ENCODE measurements around the gene DENND2A.
"Not testable (repeated sequence)": the region's sequence is repeated elsewhere in the genome, so short reads cannot be mapped to it uniquely, and the experiment has no call there.

Gene DENND2A, protein sequence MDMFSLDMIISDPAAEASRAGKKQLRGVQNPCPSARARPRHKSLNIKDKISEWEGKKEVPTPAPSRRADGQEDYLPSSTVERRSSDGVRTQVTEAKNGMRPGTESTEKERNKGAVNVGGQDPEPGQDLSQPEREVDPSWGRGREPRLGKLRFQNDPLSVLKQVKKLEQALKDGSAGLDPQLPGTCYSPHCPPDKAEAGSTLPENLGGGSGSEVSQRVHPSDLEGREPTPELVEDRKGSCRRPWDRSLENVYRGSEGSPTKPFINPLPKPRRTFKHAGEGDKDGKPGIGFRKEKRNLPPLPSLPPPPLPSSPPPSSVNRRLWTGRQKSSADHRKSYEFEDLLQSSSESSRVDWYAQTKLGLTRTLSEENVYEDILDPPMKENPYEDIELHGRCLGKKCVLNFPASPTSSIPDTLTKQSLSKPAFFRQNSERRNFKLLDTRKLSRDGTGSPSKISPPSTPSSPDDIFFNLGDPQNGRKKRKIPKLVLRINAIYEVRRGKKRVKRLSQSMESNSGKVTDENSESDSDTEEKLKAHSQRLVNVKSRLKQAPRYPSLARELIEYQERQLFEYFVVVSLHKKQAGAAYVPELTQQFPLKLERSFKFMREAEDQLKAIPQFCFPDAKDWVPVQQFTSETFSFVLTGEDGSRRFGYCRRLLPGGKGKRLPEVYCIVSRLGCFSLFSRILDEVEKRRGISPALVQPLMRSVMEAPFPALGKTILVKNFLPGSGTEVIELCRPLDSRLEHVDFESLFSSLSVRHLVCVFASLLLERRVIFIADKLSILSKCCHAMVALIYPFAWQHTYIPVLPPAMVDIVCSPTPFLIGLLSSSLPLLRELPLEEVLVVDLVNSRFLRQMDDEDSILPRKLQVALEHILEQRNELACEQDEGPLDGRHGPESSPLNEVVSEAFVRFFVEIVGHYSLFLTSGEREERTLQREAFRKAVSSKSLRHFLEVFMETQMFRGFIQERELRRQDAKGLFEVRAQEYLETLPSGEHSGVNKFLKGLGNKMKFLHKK

DNA sequence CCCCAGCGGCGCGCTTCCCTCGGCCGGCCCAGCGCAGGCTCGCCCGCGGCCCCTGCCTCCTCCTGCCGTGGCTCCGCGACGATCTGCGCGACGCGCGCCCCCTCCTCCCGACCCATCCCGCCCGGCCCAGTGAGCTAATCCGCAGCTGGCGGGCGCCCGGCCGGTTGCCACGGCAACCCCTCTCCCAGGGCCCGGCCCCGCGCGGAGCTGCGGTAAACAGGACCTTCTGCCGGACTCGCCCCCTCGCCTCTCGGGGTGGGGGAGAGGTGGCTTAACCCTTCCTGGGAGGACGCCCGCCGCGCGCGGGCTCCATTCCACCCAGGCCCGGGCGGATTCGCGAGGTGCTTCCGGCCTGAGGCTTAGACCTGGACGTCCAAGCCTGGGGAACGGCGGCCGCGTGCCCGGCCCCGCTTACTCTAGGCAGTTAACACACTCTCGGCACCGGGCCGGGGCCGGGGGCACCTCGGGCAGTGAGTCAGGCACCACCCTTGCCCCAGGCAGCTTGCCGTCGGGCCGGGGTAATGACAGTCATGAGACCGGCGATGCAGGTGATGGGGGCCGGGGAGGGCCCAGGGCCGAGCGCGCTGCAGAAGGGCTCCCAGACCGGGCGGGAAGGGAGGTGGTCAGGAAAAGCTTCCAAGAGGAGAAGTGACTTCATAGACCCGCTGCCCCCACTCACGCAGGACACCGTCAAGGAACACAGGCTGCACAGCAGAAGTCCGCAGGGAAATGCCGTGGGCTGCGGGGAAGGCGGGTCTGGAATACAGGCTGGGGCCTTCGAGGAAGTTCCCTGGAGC is at the start of gene DENND2A:
DENND2A (minus strand) TSS at position 87 of the 797 bp plus-strand sequence. CDS start 38,416 bp downstream, outside the sequence.
- DNase-seq: peak in 1 of 2 donors; percentile 7

GRCh38 chr7:140689199-140690152 is 48.9 kb upstream of the DENND2A start:
- no peak for DNase-seq

GRCh38 chr7:140688341-140688740 is 47.7 kb upstream of the DENND2A start:
- no peak for DNase-seq

- DNase-seq: no peak
These were observed 46.3 kb upstream of the DENND2A start for GRCh38 chr7:140686921-140687320.

- no peak for DNase-seq
These were observed 44.9 kb upstream of the DENND2A start for GRCh38 chr7:140685407-140686087.

DNA sequence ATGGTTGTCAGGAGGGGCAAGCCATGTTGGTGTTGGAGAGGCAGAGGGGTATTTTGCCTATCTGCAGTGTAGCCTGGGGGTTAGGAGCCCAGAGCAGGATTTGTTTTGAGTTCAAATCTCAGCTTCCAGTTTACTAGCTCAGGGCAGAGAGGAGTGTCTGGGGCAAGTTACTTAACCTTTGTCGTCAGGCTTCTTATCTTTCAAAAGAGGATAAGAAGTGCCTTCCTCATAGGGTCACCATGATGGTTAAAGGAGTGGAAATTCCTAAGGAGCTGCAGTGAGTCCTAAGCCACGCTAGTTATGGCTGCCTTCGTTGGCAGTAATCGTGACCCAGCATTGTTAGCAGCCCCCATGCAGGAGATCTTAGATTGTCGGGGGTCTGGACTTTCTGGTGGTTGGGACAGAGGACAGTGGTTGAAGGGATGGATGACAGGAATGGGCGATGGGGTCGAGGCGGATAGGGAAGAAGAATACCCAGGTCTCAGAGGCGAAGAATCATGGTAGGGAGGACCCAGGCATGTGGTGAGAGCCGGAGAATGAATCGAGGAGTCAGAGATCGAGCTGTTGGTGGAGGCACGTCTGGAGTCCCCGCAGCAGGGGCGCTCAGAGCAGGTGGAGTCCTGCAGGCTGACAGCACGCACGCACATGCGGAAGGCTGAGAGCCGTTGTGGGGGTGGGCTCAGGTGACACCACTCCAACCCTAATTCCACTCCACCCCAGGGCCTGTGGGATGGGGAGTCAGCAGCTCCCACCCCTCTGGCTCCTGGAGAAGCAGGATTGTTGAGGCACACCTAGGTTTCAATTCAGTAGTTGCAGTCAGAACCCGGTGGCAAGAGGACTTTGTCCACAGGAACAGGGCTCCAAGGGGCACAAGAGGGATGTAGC is 43.7 kb upstream of the DENND2A start:
- no peak for DNase-seq

DNA sequence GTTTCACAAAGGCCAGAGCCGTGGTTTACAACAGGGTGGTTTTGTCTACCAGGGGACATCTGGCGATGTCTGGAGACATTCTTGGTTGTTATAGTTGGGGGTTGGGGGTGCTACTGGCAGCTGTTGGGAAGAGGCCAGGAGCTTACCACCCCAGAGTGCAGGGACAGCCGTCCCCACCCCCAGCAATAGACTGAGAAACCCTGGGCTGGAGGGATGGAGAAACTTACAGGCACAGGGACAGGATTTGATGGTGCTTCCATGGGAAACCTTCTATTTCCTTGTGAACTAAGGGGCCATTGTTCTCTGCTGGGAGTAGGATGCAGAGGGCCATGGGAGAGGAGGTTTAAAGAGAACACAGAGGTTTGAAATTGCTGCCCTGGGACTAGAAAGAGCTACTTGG is 43.0 kb upstream of the DENND2A start:
- no peak for DNase-seq

- DNase-seq: no peak
These were observed 41.2 kb upstream of the DENND2A start for GRCh38 chr7:140681766-140682165.

DNA sequence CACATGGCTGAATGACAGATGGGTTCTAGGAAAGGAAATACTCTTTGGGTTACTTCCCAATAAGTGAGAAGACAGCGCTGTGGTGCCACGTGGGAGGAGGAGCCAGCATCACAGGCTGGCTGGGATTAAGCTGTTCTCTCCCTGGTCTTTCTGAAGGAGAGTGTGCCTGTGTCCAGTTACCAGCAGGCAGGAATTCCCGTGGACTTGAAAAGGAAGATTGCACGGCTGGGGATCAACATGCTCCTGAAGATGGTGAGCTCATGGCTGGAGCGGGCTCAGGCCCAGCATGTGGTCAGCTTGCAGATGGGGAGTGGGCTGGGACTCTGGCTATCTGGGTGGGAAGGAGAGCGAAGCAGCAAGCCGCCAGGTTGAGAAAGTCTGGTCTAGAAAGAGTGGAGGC is 40.3 kb upstream of the DENND2A start:
- DNase-seq: no peak

DNA sequence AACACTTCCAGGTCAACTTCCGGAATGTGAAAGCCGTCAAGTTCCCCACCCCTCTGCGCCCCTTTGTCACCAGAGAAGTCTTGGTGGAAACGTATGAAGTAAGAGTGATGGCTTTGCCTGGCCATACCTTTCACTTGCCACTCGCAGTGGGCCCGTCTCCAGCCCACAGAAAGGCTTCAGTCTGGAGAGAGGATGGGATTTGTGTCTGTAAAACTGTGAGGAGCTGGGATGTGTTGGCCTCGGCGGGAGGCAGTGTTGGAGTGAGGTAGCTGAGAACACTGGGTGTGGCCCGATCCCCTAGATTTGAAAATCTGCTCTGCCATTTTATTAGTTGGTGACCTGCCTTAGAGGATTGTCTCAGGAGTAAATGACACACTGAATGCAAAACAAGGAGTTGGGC is 38.6 kb upstream of the DENND2A start:
- DNase-seq: no peak

GRCh38 chr7:140678816-140679130 is 38.2 kb upstream of the DENND2A start:
- DNase-seq: no peak

- DNase-seq: no peak
These were observed 37.6 kb upstream of the DENND2A start for GRCh38 chr7:140678081-140678815.

DNA sequence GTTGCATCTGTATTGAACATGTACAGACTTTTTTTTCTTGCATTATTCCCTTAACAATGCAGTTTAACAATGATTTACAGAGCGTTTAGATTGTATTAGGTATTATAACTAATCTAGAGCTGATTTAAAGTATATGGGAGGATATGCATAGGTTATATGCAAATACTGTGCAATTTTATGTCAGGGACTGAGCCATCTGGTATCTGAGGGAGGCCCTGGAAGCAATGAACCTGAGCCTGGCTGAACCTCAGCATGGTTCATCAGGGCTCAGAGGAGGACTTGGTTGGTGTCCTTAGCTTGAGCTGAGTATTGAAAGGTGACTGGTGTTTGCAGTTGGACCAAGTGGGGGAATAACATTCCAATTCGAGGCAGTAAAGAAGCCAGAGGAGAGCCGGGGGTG is 36.9 kb upstream of the DENND2A start:
- no peak for DNase-seq

DNA sequence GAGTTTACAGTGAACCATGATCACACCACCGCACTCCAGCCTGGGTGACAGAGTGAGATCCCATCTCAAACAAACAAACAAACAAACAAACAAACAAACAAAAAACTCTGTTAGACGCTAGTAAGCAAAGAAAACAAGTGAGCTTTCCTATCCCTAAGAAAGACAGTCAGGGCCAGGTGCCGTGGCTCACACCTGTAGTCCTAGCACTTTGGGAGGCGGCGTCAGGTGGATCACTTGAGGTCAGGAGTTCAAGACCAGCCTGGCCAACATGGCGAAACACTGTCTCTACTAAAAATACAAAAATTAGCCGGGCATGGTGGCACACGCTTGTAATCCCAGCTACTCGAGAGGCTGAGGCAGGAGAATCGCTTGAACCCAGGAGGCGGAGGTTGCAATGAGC is 36.3 kb upstream of the DENND2A start:
- DNase-seq: not testable (repeated sequence)

GRCh38 chr7:140676306-140676705 is 35.7 kb upstream of the DENND2A start:
- peak in 1 of 2 donors; percentile 41 for DNase-seq

DNA sequence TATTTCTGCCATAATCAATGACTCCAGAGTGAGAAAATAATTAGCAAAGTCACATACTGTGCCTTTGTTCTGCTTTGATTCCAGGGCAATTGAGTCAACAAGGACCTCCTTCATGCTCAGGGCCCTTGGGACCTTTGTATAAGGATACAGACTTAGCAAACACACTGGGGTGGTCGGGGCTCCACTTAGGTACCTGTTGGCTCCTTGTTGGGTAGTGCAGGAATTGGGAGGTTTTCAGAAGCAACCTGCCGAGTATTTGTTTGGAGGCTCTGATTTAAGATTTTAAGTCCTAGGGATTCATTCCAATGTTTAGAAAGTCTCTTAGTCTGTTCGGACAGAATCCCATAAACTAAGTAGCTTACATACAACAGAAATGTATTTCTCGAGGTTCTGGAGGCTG is 35.1 kb upstream of the DENND2A start:
- no peak for DNase-seq

DNA sequence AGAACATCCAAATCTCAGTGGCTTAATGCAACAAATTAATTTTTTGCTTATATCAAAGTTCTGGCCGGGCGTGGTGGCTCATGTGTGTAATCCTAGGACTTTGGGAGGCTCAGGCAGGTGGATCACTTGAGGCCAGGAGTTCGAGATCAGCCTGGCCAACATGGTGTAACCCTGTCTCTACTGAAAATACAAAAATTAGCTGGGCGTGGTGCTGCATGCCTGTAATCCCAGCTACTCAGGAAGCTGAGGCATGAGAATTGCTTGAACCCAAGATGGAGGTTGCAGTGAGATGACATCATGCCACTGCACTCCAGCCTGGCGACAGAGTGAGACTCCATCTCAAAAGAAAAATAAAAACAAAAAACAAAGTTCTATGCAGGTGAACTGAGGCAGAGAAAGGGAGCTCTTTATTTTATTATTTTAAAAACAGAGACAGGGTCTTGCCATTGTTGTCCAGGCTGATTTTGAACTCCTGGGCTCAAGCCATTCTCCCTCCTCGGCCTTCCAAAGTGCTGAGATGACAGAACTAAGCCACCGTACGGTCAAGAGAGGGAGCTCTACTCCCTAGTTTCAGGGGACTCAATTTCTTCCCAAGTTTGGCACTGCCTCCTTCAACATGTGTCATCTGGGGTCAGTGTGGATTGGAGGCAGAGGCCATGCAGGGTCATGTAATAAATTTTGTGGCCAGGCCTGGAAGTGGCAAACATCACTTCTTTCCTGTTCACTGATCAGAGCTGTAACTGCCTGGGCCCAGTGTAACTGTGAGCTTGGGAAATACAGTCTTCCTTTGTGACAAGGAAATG is 34.5 kb upstream of the DENND2A start:
- DNase-seq: no peak

DNA sequence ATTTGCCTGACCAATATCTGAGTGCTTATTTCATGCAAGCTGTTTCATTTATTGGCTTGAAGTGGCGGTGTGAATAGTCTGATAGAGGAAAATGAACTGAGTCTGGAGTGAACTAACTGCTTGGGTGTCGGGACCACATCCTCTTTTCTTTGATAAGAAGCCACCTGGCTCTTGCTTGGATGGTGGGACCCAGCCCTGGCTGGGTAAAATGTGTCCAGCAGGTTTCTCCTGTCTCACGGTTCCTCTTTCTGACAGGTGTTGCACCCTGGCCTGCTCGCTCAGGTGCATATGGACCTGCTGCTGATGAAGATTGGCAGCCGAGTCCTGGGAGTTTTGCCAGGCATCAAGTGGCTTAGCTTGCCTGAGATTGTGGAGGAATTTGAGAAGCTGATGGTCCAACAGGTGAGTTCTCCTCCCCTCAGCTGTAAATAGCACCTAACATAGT is 33.8 kb upstream of the DENND2A start:
- peak in 1 of 2 donors; percentile 27 for DNase-seq
